ENCODE results near the gene DVL1.

Gene DVL1

DNA sequence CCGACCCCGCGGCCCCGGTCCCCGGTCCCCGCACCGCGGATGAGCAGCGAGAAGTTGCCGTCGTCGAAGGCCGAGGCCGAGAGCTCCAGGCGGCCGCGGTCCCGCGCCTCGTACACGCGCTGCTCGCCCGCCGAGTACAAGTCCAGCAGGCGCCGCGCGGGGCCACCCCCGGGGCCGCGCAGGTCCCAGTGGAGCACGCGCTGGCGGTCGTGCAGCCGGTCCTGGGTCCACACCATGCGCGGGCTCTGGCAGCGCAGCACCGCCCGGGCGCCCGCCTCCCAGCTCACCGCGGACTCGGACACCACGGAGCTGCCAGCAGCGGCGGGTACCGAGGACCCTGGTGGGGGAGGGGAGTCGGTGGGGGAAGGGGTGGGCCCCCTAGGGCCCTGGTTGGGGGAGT is 6.2 kb upstream of the DVL1 start:
- no peak for DNase-seq

DNA sequence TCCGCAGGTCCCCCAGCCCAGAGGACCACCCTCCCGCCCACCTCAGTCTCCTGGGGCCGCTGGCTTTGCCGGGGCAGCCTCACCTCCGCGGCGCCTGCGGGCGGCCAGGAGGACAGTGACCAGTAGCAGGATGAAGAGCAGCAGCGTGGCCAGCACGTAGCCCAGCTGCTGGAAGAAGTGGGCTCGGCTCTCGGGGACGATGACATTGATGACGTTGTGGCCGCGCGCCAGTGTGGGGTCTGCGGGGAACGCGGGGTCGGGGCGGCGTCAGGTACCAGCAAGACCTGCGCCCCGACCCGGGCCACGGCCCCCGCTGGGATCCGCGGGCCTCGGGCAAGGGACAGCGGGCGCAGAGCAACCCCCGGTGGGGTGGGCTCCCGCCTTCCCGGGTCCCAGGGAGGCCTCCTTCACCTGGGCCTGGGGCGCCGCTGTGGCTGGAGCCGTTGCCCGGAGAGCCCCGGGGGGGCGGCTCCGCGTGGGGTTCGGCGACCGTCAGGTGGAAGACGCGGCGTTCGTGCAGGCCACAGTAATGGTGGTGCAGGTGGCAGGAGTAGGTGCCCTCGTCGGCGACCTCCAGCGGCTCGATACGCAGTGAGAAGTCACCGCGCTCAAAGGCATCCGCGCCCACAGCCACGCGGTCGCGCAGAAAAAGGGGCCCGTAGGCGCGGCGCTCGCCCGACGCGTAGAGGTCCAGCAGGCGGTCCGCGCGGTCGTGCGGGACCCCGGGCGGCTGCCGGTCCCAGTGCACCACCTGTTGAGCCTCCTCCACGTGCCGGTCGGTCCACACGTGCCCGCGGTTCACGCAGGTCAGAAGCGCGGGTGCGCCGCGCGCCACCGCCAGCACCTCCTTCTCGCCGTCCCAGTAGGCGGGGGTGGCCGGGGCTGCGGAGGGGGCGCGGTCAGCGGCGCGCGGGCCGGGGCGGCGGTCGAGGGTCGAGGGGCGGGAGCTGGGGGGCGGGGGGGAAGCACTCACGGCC is 5.3 kb upstream of the DVL1 start:
- no peak for DNase-seq

DNA sequence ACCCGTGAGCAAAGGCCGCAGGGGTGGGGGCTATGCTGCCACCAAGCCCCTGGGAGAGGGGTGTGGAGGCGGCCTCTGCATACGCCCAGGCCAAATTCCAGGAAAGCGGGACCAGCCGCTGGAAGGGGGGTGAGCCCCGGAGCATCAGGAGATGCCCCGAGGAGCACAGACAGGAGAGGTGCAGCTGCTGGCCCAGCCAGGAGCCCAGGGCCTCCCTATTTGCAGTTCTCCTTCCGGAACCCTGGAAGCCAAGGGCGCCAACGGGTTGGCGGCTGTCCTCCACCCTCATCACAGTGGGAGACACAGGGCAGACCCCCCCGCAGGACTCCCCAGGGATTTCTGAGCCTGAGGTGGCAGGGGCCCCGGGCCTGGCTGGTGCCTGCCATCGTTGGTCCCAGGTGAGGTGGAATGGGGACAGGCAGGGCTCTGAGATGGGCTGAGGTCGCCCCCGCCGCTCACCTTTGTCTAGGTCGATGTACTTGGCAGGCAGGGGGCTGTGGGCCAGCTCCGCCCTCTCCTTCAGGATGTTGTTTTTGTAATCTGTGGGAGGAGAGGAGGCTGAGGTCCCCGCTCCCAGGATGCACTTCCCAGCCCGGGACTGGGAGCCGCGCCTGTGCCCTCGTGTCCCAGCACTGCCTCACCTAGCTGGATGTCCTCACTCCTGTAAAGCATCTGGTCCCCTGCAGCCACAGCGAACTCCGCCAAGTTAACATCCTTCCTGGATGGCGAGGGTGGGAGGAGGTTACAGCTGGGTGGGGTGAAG is 4.4 kb upstream of the DVL1 start:
- DNase-seq, result peak; percentile 48

DNA sequence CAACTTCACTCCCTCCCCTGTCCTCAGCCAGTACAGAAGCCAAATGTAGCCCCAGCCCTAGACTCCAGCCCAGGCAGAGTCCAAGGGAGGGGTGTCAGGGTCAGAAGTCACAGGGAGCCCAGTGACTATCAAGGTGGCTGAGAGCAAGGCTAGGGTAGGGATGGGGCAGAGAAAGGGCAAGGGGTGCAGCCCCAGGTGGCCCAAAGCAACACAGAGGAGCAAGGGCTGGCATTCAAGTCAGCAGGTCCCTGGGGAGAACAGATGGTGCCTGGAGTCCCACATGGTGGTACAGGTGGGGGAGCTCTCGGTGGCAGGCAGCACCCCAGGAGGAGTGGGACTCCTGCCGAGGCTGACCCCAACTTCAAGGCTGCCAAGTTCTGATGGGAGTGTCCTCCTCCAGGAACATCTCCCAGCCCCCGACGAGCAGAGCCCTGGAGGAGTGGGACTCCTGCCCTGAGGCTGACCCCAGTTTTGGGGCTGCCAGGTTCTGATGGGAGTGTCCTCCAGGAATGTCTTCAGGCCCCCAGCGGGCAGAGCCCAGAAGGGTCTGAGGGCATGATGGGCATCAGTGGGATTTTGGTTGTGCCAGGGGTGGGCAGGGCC is 3.7 kb upstream of the DVL1 start:
- DNase-seq, result peak; percentile 81

DNA sequence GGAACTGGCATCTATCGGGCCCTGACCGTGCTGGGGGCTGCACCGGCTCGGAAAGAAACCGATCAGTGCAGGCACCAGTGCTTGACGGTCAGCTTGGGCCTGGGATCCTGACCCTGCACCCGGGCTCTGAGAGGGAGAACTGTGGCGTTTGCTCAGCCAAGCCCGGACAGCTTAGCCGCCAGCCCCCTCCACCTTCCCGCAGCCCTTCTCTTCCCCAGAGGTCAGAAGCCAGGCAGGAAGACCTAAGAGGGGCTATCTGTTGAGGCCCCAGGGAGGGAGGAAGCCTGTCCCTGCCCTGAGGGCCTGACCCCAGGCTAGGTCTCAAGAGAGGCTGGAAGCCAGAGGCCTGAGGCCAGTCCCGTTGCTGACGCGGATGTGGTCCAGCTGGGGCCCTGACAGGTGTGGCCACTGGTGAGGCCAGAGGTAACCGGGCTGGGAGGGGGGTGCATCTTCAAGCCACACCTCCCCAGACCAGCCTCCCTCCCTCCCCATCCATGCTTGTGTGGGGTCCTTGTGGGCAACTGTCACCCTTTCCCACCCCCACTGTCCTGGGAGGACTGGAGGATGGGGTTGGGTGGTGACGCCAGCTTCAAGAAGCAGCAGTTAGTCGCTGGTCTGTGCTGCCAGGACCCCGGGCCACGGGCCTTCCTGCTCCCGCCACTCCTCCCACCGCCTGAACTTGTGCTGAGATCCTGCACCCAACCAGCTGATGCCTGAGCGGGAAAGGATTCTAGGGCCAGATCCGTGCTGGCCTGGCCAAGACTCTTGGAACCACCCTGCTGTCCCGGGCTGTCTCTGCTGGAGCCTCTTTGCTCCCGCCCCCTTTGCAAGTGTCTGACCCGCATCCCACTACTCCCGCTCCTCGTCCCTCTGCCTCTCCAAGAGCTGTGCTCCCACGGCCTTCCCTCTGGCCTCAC is 2.6 kb upstream of the DVL1 start:
- DNase-seq, result peak; percentile 56

DNA sequence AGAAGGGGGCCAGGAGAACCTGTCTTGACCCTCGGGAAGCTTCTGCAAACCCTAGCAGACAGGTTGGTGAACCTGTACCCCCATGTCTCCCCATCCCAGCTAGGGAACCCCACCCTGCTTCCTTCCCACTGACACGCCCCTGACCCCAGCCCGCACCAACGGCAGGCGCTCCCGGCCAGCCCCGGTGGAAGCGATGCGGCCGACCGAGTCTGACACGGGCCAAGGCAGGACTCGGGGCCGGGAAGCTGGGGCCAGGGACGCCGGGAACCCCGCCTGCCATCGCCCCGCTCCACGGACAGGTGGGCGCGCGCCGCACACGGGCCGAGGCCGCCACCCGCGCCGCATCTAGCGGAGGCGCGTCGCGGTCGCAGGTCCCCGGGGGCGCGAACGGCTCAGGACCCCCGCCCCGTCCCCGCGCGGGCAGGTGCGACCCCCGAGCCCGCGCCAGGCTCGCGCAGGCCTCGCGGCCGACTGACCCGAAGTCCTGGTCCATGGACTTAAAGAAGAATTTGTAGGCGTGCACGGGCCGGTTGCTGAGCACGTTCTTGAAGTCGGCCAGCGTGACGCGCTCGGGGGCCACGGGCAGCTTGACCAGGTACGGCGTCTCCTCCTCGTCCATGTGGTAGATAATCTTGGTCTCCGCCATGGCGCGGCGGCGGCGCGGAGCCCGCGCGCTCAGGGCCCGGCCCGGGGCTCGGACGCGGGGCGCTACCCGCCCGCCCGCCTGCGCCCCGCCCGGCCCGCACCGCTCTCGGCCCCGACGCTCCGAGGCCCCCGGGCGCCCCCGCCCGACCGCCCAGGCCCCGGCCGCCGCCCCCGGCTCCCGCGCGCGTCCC is 580 bp downstream of the DVL1 start:
- DNase-seq, result peak; percentile 63

DNA sequence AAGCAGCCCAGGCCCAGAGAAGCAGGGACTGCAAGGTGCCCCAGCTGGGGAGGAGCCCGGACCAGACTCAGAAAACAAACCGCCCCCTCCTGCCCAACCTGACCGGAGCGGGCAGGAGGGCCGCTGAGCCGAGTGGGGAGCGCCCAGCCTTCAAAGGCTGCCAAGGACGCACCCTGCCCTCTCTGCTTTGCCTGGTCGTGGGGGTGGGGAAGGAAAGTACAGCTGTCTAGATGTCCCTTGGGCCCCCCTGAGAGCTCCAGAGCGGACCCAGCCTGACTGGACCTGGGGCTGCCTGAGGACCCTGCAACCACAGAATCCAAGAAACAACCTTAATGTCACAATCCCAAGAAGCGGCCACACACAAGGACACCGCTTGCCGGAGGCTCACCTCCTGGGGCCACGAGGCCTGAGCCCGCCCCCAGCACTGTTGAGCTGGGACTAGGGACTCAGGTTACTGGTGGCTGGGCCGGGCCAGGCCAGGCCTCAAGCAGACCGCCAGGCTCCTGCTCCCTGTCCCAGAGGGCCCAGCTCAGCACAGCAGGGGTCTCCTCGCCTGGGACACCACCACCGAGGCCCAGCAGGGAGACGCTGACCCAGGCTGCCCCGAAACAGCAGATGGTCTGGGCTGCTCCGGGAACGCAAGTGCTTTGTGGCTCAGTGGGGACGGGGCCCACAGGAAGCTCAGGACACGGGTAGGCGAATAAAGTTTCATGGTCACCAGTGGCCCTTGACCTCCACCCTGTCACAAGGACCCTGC is 1.4 kb downstream of the DVL1 start:
- peak; percentile 64 for DNase-seq

DNA sequence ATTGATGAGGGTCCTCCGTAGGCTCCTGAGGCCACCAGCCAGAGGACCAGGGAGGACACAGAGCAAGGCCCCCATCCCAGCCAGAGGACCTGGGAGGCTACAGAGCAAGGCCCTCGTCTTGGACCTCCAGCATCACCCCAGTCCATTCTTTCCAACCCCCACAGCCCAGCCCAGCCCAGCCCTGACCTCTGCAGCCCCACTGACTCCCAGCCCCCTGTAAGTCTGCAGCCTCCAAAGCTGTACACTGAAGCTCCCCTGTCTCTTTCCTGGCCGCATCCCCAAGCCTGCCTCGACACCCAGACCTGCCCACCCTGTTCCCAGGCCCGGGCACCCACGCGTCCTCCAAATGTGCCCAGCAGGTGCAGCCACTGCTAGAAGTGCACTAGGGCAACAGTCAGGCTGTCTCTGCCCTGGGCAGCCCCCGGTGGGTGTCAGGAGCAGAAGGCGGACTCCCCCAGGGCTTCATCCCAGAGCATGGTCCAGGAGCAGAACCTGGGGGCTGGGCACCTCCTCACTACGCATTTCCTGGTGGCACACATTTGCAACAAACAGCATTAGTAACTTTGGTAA is 2.1 kb downstream of the DVL1 start:
- no peak for DNase-seq

DNA sequence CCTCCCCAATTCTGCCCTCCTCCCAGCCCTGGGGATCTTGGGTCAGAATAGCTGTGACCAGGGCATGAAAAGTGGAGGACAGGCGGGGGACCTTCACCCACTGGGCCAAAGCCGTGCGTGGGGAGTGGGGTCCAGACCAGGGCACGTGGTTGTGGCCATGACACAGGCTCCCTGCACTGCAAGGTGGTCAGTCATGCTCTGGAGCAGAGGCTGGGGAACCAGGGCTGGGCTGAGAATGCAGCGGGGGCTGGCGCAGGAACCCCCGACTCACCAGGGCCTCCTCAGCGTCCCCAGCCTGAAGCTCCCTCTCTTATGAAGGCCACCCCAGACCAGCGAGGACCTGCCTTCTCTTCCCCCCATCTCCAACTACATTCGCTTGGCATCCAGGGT is 2.7 kb downstream of the DVL1 start:
- DNase-seq, result no peak

DNA sequence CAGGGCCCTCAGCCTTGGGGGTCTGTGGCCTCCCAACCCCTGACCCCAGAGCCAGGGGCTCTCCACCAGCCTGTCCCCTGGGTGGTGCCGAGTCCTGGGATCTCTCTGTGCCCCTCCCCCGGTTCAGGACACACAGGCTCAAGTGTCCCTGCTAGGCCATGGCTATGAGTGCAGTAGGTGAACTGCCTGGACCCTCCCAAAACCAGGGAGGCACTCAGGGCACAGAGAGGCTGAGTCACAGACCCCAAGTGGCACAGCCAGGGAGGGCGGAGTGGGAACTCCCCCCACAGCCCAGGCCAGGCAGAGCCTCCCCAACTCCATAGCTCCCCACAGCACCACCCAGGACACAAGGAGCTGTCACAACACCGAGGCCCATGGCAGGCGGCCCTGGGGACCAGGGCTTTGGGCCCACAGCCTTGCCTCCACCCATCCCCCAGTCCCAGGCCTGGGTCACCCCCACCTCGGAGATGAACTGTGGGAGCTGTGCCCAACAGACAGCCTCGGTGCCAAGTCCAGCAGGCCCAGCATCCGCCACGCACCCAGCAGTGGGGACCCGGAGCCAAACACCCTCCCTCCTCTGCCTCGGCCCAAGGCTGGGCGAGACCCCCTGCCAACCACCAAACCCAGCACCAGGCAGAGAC is 3.2 kb downstream of the DVL1 start:
- no peak for DNase-seq

DNA sequence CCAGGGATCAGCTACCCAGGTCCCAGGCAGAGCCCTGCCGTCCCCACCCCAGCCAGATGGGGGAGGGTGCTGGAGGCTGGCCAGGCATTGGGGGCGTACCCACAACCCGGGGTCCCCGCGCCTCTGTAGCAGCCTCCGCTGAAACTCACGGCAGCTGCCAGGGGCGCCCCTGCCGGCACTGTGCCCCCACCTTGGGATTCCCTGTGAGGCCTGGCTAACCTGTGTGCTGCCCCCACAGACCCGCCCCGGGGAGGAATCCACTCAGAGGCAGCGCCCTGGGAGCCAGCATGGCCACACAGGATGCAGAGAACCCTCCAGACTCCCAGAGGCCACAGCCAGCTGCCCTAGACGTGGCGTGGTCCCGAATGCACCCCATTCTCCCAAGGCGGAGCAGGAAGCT is 3.8 kb downstream of the DVL1 start:
- DNase-seq, result no peak

DNA sequence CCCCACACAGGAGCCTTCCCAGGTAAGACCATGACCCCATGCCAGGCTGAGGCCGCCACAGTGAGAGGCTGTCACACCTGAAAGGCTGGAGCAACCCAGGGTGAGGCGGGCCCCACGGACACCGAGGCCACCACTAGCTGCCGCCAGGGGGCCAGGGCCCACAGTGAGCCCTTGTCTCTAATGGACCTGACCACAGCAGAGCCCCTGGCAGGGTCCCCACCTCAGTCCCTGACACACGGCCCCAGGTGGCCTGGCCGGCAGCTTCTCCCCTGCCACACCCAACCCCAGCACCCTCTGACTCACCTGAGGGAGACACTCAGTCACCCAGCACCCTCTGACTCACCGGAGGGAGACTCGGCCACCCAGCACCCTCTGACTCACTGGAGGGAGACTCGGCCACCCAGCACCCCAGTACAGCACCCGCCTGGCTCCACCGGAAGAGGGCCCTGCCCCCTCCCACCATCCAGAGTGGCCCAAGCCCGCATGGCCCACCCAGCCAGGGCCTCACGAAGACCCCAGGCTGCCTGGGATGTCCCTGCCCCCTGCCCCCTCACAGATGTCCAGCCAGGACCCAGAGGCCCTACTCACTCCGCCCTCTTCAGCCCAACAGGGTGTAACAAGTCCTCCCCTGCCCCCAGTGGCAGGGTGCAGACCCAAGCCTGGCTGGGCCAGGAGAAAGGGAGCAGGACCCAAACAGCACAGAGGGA is 4.4 kb downstream of the DVL1 start:
- DNase-seq, result peak; percentile 72

DNA sequence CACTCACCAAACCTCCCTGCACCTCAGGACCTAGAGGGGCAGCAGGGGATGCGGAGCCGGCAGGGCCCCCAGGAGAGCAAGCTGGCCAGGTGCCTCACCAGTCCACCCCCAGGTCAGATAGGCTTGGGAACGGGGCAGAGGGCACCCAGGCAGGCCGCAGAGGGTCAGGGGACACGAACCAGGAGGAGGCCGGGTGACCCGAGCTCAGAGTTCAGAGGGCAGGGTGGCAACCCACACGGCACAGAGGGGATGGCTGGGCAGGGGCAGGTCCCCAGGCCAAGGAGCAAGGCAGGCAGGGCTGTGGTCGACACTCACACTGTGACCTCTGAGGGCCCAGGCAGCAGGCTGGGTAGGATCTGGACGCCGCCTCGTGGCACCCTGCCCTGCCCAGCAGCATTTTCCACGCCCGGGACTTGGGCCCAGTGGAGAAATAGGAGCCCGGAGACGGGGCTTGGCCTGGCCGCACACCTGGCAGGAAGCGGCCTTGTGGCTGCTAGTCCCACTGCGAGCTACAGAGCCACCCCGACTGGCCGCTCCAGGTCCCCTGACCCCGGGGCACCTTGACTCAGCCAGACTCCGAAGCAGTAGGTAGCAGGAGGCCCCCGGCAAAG is 5.3 kb downstream of the DVL1 start:
- DNase-seq, result no peak

DNA sequence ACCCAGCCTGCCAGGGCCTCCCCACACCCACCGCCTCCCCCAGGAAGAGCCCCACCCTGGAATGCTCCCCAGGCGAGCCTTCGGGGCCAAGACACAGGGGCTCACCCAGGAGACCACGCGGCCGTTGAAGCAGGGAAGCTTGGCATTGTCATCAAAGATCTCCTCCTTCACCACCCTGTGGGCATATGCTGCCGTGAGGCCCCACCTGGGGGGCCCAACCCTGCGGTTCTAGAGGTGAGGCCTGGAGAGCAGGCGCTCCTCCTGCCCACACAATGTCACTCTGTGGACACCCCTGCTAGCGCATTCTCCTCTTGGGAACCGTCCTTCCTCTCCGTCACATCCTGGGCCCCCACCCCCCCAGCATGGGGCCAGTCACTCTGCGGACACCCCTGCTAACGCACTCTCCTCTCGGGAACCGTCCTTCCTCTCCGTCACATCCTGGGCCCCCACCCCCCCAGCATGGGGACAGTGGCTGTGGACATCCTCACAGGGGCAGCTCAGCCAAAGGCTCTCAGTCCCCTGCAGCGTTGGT is 6.6 kb downstream of the DVL1 start:
- no peak for DNase-seq

DNA sequence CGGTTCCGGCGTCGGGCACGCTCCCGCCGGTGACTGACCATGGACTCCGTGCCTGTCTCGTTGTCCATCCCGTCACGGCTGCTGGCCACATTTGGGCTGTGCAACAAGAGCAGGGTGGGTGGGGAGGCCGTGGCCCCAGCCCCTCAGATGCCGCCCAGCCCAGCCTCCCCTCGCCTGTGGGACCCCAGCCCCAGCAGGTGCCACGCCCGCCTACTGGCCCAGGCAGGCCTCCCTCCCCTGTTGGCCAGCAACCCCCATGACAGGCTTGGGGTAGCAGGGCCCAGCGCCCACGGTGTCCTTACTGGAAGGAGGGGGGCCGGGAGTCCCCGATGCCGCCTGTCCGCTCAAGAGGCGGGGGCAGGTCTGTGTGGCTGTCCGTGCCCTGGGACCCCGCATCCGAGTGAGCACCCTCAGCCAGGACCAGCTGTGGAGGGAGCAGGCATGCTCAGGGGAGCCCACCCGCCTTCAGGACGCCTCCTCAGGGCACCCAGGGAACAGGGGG is 7.1 kb downstream of the DVL1 start:
- no peak for DNase-seq

DNA sequence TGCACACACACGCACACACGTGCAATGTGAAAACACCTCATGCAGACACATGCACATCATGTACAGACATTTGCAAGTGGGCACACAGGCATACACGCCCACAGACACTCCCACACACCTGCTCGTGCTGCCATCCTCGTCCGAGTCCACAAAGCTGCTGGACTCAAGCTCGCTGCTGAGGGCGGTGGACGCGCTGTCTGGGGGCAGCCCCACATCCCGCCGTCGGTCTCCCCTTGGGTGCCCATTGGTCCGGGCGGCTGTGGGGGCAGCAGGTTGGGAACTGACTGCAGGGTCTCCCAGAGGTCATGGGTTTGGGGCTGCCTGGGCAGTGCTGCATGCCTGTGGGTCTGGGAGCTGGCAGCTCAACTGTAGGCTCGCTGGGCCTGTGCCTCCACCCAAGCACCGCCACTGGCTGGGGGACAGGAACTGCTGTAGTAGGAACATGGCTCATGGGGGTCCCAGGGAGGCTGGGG is 7.6 kb downstream of the DVL1 start:
- DNase-seq, result no peak

DNA sequence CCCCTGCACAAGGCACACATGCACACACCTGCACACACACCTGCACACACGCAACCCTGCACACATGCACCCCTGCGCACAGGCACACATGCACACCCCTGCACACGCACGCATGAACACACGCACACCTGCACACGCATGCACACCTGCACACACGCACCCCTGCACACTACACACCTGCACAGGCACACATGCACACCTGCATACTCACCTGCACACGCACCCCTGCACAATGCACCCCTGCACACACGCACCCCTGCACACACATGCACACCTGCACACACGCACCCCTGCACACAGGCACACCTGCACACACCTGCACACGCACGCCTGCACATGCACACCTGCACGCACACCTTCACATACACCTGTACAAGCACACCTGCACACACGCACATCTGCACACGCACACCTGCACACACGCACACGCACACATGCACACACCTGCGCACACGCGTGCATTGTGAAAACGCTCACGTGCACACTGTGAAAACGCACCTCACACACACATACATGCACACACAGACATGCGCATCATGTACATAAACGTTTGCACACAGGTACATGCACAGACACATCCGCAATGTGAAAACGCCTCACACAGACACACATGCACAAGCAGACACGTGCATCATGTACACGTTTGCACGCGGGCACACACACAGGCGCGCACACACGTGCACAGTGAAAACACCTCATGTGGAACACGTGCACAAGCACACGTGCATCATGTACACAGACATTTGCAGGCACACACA is 8.2 kb downstream of the DVL1 start:
- no peak for DNase-seq

Measured in NCI-H82 (cell line).